Activated CD8-positive, alpha-beta memory T cell treated with anti-CD3 and anti-CD28 coated beads, Interleukin-2, amount 50 U/mL, for 1 hour (primary cell): ENCODE results near the gene SLC6A17.
A peak's percentile ranks its signal among the peaks of the same experiment; 100 is the strongest.

Experiments used
- DNase-seq: peaks from one replicate; pipeline ENCODE4 v3.0.0-alpha.2; 2020; ENCODE audit errors: extremely low read depth

The SLC6A17 gene

GRCh38 chr1:110150330-110151174 lies at the start of gene SLC6A17:
TSS of gene SLC6A17 (plus strand) at chr1:110150494. CDS start at chr1:110166930, 16,436 bp downstream.
- no peak for DNase-seq

- DNase-seq, result no peak
Observed at GRCh38 chr1:110102081-110102480, 48.2 kb upstream of the SLC6A17 start.

DNA sequence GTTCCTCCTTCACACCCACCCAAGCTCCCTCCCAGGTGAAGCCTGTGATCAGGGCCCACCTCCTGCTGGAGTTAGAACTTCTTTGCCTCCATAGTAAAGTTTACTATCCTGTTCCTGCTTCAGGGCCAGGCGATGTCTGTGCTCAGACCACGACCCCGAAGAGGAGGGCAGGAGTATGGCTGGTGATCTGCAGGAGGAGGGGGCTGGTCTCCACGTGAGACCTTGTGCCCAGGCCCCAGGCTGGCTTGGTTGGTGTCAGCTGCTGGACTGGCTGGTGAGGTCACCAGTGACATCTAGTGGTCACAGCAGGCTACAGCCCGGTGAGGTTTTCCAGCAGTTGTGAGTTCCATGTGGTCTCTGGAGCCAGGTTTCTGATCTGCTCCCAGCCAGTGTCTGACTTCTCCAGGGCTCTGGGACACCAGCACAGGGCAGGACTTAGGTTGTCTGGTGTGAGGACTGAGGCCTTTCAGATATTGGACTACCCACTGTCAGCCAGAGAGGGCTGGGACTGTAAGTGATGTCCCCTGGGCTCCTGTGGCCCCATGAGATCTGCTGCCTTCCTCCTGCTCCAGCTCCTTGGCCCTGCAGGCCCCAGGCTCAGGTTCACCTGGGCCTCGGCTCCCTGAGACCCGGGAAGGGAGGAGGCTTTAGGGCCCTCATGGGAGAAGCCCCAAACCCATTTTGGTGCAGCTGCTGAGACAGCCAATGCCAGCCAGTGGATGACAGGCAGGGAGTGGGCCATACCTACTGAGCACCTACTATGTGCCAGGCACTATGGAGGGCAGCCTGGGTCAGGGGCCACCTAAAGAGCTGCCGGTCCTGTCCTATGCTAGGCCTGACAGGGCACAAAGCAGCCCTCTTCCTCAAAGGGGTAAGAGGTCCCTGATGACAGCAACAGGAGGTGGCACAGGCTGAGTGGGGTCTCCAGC lies 44.0 kb upstream of the SLC6A17 start:
- peak; percentile 17 for DNase-seq

DNA sequence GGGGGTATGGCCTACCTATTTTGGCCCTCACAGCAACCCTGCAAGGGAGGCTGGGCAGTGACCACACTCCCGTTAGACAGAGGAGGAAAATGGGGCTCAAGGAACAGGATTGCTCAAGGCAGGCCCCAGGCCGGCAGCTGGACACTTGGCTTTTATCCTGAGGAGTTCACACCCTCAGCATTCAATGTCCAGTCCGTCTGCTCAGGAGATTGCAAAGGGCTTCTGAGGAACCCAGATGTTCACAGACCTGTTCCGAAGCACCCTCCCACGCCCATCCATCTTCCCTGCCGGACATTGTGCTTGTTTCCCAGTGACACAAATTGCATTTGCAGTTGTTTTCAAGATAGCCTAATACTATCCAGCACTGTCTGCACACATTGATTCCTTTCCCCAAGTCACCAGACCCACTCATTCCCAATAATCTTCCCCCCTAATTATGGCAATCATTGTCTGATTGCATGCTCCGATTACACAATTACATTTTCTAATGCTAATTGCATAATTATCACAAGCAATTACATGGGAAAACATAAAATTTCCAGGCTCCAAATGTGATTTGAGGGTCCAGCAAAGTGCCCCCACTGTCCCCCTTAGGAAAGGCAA lies 42.3 kb upstream of the SLC6A17 start:
- DNase-seq, result no peak

GRCh38 chr1:110111081-110111480 lies 39.2 kb upstream of the SLC6A17 start:
- no peak for DNase-seq

- no peak for DNase-seq
Observed at GRCh38 chr1:110112143-110112542, 38.2 kb upstream of the SLC6A17 start, which contains the start of gene UBL4B. TSS of gene UBL4B (plus strand) at chr1:110112443. CDS start at chr1:110112535, 92 bp downstream.

DNA sequence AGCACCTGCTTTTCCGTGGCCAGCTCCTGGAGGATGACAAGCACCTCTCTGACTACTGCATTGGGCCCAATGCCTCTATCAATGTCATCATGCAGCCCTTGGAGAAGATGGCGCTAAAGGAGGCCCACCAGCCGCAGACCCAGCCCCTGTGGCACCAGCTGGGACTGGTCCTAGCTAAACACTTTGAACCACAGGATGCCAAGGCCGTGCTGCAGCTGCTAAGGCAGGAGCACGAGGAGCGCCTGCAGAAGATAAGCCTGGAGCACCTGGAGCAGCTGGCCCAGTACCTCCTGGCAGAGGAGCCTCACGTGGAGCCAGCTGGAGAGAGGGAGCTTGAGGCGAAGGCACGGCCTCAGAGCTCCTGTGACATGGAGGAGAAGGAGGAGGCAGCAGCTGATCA lies 37.6 kb upstream of the SLC6A17 start:
- DNase-seq, result no peak

DNA sequence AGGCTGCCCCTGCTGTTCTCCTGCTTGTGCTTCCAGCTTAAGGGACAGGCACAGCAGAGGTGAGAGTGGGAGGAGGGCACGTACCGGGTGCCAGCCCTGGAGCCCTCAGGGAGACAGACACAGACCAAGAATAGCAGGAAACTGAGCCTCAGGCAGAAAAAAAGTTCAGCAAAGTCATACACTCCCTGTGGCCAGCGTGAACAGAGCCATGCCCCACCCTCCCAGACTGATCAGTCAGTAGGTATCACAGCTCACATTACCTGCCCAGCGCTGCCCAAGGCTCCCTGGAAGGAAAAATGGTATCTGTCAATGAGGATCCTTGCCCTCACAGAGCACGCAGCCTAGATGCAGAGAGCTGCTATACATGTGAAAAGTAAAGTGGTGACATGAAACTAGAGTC lies 36.7 kb upstream of the SLC6A17 start:
- DNase-seq, result no peak

DNA sequence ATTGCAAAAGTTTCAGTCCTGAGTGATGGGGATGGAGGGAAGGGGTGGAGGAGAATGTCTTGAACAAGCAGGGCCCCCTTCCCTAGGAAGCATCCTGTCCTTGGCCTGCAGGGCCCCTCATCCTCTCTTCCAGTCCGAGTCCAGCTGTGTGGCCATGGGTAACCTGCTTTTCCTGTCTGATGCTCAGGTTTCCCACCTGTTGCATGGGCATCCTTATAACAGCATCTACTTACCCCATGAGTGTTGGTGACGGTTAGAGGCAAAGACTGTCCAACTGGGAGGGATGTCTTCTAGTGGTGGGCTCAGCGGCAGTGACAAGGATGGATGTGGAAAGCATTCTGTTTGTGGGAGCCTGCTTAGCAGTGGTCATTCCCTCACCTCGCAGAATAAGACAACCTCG lies 36.1 kb upstream of the SLC6A17 start:
- no peak for DNase-seq

DNA sequence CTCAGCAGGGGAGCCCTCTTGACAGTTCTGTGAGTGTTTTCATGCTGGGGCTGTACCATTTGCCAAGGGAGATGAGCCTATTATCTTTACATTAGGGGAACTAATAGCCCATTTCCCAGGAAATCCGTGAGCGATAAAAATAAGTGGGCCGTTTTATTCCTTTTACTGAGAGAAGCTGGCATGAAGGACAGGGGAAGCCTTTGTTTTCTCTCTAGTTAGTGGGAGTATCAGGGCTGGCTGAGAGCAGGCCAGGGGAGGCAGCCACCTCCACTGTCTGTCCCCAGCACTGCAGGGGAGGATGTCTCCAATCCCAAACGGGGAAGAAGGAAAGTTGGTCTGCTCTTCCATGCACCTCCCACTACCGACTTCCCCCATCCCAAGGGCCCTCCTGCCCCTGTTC lies 35.5 kb upstream of the SLC6A17 start:
- DNase-seq, result no peak

DNA sequence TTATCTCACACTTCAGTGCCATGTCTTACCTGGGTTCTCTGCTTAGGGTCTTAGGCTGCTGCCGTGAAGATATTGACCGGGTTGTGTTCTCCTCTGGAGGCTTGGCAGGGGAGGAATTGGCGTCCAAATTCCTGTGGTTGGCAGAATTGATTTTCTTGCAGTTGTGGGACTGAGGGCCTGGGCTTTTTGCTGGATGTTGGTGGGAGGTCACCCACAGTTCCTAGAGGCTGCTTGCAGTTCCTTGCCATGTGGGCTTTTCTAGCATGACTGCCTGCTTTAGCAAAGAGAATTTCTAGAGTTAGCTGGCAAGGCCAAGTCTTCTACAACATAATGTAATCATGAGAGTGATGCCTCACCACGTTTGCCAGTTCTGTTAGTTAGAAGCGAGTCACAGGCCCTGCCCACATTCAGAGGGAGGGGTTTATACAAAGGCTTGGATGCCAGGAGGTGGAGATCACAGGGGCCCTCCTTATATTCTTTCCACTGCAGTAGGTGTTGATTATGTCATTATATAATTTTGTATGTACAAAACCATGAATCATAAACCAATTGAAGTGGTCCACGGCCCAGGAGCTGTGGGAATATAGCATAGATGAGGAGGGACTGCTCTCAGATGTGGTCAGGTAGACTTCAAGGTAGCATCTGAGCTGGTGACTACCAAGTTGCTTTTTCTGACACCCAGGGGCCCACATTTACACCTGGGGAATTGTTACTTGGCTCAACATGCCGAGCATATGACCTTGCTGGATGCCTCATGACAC lies 31.5 kb upstream of the SLC6A17 start:
- no peak for DNase-seq

DNA sequence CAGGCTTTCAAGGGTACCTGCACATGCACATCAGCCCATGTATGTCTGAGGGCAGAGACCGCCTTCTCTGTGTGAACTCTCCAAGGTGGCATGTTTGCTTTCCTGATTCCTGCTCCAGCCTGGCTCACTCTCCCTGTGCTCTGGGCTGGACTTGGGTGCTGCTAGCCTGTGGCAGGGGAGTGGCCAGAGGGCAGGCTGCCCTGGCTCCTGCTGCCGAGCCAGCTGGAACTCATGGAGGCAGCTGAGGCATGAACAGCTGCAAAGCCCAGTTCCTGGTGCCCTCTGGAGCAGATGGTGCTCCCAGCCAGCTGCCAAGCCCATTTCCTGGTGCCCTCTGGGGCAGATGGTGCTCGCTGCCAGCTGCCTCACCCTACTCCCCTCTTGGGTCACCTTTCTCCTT lies 30.5 kb upstream of the SLC6A17 start:
- no peak for DNase-seq

DNA sequence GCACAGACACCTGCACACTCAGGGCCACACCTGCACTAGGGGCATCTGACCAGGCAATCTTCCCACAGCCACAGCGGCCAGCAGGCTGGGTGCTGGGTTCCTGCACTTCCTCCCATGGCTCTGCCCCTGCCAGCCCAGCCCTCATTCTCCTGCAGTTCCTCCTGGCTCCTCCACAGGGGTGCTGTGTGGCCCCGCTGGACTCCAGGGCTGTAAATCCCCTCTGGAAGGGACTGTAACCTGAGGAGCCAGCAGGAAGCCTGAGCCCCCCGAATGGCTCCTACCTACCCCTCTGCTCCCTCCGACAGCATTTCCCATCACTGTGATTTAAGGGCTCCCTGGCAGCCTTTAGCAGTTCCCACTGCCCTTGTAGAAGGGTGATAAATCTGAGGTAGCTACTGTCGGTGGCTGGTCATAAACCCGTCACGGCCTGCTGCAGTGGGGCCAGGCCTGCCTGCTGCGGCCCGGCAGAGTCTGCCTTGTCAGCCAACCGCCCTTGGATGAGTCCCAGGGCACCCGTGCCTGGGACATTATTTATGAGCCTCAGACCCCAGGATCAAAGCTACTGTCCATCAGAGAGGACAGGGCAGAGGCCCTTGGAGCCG lies 29.2 kb upstream of the SLC6A17 start:
- no peak for DNase-seq

GRCh38 chr1:110123224-110123623 lies 27.1 kb upstream of the SLC6A17 start:
- DNase-seq, result no peak

GRCh38 chr1:110125810-110126209 lies 24.5 kb upstream of the SLC6A17 start:
- DNase-seq, result no peak

- no peak for DNase-seq
Observed at GRCh38 chr1:110130113-110130591, 20.1 kb upstream of the SLC6A17 start.

DNA sequence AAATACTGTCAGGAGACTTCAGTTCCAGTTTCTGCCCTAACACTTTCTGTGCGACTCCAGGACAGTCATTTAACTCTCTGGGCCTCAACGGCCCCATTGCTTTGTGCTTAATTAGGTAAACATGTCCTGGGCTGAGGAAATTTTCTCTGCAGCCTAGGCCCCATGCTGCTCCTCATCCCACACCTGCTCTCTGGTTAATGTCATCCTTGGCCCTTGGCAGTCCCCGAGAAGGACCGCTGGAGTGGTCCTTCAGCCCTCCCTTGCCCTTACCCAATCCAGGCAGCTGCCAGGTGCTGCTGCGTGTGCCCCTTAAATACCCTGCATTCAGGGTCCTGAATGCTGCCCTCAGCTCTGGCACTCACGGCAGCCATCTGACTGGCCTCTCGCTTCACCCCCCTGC lies 19.3 kb upstream of the SLC6A17 start:
- DNase-seq, result no peak

DNA sequence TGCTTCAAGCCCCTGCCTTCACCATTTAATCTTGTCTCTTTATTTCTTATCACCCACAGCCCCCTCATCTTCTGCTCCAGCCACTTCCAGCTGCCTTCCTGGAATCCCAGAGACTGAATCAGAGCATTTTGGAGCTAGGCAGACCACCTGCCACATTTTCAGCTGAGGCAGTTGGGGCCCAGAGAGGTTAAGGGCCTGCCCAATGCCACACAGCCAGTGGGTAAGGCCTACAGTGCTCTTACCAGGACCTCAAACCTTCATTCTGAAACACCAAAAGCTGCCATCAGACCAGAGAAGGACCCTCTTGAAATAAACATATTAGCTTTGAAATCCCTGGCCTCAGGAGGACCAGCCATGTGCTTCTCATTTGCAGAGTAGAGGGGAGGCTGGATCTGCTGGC lies 17.6 kb upstream of the SLC6A17 start:
- no peak for DNase-seq

GRCh38 chr1:110133436-110133835 lies 16.9 kb upstream of the SLC6A17 start:
- no peak for DNase-seq

- DNase-seq, result no peak
Observed at GRCh38 chr1:110134050-110134595, 16.2 kb upstream of the SLC6A17 start.

- no peak for DNase-seq
Observed at GRCh38 chr1:110135246-110135645, 15.0 kb upstream of the SLC6A17 start.
